ENCODE measurements around the gene TTLL12. TPM values are rescaled to one million over a fixed set of nuclear protein-coding genes. Genes with fewer than 3 reads are reported as not detected.
A peak's percentile ranks its signal among the peaks of the same experiment; 100 is the strongest.

Gene TTLL12
- total RNA-seq, 4 donors from 2014 or later: 38.5 to 50.4 (median 41.9) TPM

GRCh38 chr22:43144949-43145348 lies 42.0 kb downstream of the TTLL12 start:
- Histone ChIP-seq H3K4me1 (peaks cover 0 to 27% (median 13%) of the 10 kb centered on the region in 4 donors), H3K9me3 (no peaks in the 10 kb centered on the region), H3K27ac (no peak overlapping the region), H3K36me3 (peaks cover 0 to 11% (median 0%) of the 10 kb centered on the region in 3 donors), H3K4me3 (no peak overlapping the region), H3K27me3 (no peaks in the 10 kb centered on the region)
- no peak for DNase-seq (ENCODE audit: low spot score in 2 of 2)
- 77 to 83% methylated on average over 3 of the region's 3 CpGs for WGBS, 2 donors
- TF ChIP-seq EP300 (IDR thresholded peaks at IDR 0.05): no peak
- no peak for TF ChIP-seq CTCF (IDR thresholded peaks at IDR 0.05)
- TF ChIP-seq POLR2A (IDR thresholded peaks at IDR 0.05): no peak

DNA sequence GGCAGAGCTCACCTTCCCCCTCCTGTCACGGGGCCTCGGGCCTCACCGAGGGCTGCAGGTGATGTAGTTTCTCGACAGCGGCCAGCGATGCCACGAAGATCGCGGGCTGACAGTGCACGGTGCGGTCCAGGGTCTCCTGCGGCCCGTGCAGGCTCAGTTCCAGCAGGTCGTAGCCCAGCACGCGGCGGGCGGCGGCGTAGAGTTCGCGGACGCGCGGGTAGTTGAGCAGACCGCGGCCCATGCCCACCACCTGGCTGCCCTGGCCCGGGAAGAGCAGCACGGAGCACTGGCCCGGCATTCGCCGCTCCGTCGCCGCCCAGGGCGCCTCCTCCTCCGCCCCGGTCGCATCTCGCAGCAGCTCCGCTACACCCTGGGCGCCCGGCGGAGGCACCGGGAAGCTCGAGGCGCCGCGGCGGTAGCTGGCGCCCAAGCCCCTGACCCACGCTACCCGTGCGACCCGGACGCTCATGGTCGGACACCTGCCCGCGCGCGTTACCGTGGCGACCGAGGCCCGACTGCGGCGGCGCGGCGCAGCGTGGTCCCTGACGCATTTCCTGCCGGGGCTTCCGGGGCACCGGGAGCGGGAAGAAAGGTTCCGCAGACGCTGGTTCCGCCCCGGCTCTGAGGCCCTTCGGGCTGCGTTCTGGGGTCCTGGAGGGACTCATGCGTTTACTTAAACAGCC lies 43.9 kb downstream of the TTLL12 start, which contains the start of gene MCAT:
Gene MCAT, minus strand, starts transcription at position 519 of the 683 bp plus-strand sequence. Its CDS starts 50 bp downstream, at position 469.
- H3K9me3 ChIP-seq: no peaks in the 10 kb centered on the region
- H3K27me3 ChIP-seq: no peaks in the 10 kb centered on the region
- TF ChIP-seq CTCF (IDR thresholded peaks at IDR 0.05) (peak in 1 of 5 experiments; percentile 32), POLR2A (IDR thresholded peaks at IDR 0.05) (no peak), EP300 (IDR thresholded peaks at IDR 0.05) (peak; percentile 80 to 91)
- WGBS, 2 donors: 0% methylated on average over 37 to 47 of the region's 83 CpGs
- H3K4me3 ChIP-seq: peak within 1 kb of the TSS; percentile 76 to 99 (median 90)
- peaks cover 0 to 30% (median 0%) of the 10 kb centered on the region in 3 donors for H3K36me3 ChIP-seq
- peak; percentile 73 to 74 for DNase-seq (ENCODE audit: low spot score in 2 of 2)
- H3K4me1 ChIP-seq: peaks cover 0 to 27% (median 13%) of the 10 kb centered on the region in 4 donors
- H3K27ac ChIP-seq: peak within 1 kb of the TSS; percentile 26 to 73 (median 68)

- Histone ChIP-seq H3K36me3 (peaks cover 0 to 93% (median 0%) of the 10 kb centered on the region in 3 donors), H3K4me1 (peaks cover 0 to 23% (median 2%) of the 10 kb centered on the region in 4 donors), H3K27ac (no peak overlapping the region), H3K27me3 (no peaks in the 10 kb centered on the region), H3K4me3 (no peak overlapping the region), H3K9me3 (no peaks in the 10 kb centered on the region)
- 75 to 78% methylated on average over 10 of the region's 10 CpGs for WGBS, 2 donors
- no peak for DNase-seq (ENCODE audit: low spot score in 2 of 2)
- no peak for TF ChIP-seq EP300 (IDR thresholded peaks at IDR 0.05)
- no peak for TF ChIP-seq POLR2A (IDR thresholded peaks at IDR 0.05)
- no peak for TF ChIP-seq CTCF (IDR thresholded peaks at IDR 0.05)
Measured at GRCh38 chr22:43136801-43137200, 50.1 kb downstream of the TTLL12 start.

GRCh38 chr22:43136255-43136654 lies 50.7 kb downstream of the TTLL12 start:
- Histone ChIP-seq H3K4me1 (peaks cover 0 to 22% (median 0%) of the 10 kb centered on the region in 4 donors), H3K4me3 (no peak overlapping the region), H3K36me3 (peaks cover 0 to 98% (median 0%) of the 10 kb centered on the region in 3 donors), H3K27me3 (no peaks in the 10 kb centered on the region), H3K9me3 (no peaks in the 10 kb centered on the region), H3K27ac (no peak overlapping the region)
- 40 to 43% methylated on average over 9 of the region's 9 CpGs for WGBS, 2 donors
- DNase-seq (ENCODE audit: low spot score in 2 of 2): no peak
- TF ChIP-seq EP300 (IDR thresholded peaks at IDR 0.05): no peak
- TF ChIP-seq CTCF (IDR thresholded peaks at IDR 0.05): peak; percentile 14 to 32 (median 27)
- TF ChIP-seq POLR2A (IDR thresholded peaks at IDR 0.05): no peak

DNA sequence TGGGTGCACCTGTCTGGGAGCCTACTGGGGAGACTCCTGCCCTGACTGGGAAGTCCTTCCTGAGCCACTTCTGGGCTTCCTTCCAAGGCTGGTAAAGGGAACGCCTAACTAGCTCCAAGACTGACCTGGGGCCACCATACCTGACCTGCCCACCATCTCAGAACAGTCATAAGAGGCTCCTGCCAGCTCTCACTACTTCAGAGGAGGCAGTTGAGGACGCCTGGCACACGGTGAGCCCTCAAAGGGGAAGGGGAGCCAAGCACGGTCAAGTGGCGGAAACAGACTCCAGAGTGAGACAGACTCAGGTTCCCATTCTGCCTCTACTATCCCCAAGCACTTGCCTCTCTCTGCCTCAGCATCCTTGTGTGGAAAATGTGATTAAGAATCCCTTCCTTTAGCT lies 51.4 kb downstream of the TTLL12 start:
- H3K36me3 ChIP-seq: peaks cover 0 to 95% (median 0%) of the 10 kb centered on the region in 3 donors
- H3K27ac ChIP-seq: no peak overlapping the region
- TF ChIP-seq EP300 (IDR thresholded peaks at IDR 0.05) (no peak), CTCF (IDR thresholded peaks at IDR 0.05) (no peak), POLR2A (IDR thresholded peaks at IDR 0.05) (no peak)
- H3K27me3 ChIP-seq: no peaks in the 10 kb centered on the region
- WGBS, 2 donors: 85 to 89% methylated on average over 5 of the region's 5 CpGs
- H3K4me3 ChIP-seq: no peak overlapping the region
- H3K9me3 ChIP-seq: no peaks in the 10 kb centered on the region
- H3K4me1 ChIP-seq: peaks cover 0 to 17% (median 0%) of the 10 kb centered on the region in 4 donors
- no peak for DNase-seq (ENCODE audit: low spot score in 2 of 2)

Measured in tibial nerve (tissue), 4 donors.